Endothelial cell of umbilical vein (primary cell): ENCODE data around the gene CACNA1S. TPM values are rescaled to one million over a fixed set of nuclear protein-coding genes. Genes with fewer than 3 reads are reported as not detected.

Experiments
- BruUV-seq: library from RNA; stranded (reverse); fragments of 400-500 nt; replicated peaks from 2 replicates; lab custom pipeline; 2021; lab: Mats Ljungman, UMichigan
- CTCF ChIA-PET: fragments of 300-600, 350-600 bp; sonication (Branson Sonifier 250); formaldehyde crosslinking; loops from one replicate; lab custom pipeline; 2021; ENCODE audit warnings: antibody characterized with exemption, inconsistent platforms; lab: Charles Lee
- POLR2A ChIA-PET: fragments of 300-600, 350-600 bp; sonication (Branson Sonifier 250); formaldehyde crosslinking; loops from one replicate; lab custom pipeline; 2021; ENCODE audit warnings: antibody characterized with exemption, inconsistent platforms; lab: Charles Lee
- DNase-seq: peaks from one replicate; pipeline ENCODE4 v3.0.0-alpha.2; 2011; ENCODE audit warnings: low read depth, low spot score
- FAIRE-seq: peaks from 2 replicates; lab custom pipeline; 2011; peaks lifted over from hg19 to GRCh38; lab: Jason Lieb, UNC
- H2AFZ ChIP-seq: 2 replicates; pipeline ENCODE4 v1.6.0; 2012; ENCODE audit warnings: low read depth, low read length, control low read depth, inconsistent platforms
- H3K27ac ChIP-seq: 2 replicates; pipeline ENCODE4 v1.5.1; 2011; ENCODE audit warnings: low read depth, mild to moderate bottlenecking, control low read depth, low read length, moderate library complexity; ENCODE audit not compliant: insufficient read depth
- H3K27me3 ChIP-seq, 2 experiments: 2 replicates each; pipeline versions ENCODE4 v1.6.0 to v1.6.1; 2011; ENCODE audit warnings: low read length in 2 of 2, mixed read lengths in 1 of 2; ENCODE audit not compliant: control insufficient read depth in 2 of 2, insufficient read depth in 2 of 2
- H3K36me3 ChIP-seq, 2 experiments: 2 replicates in 1 of 2; 3 replicates in 1 of 2; pipeline ENCODE4 v1.5.1; 2011; ENCODE audit warnings: low read length in 2 of 2, mild to moderate bottlenecking in 1 of 2, moderate library complexity in 1 of 2; ENCODE audit not compliant: control insufficient read depth in 2 of 2, insufficient read depth in 2 of 2; ENCODE audit errors: extremely low read depth in 1 of 2
- H3K4me1 ChIP-seq: 3 replicates; pipeline ENCODE4 v1.5.1; 2011; ENCODE audit warnings: mild to moderate bottlenecking, low read length; ENCODE audit not compliant: control insufficient read depth, insufficient read depth; ENCODE audit errors: extremely low read depth
- H3K4me2 ChIP-seq: 2 replicates; pipeline ENCODE4 v1.6.1; 2011; ENCODE audit warnings: low read length, control low read depth, mixed read lengths; ENCODE audit not compliant: insufficient read depth
- H3K4me3 ChIP-seq, 3 experiments: fragments of 200-600 bp in 1 of 3; sonication (generic), shearing (Covaris generic) in 1 of 3; replicated peaks in 1 of 3; 2 replicates each; pipeline ENCODE4 v1.5.1; 2011 to 2016; ENCODE audit warnings: control low read depth in 3 of 3, low read length in 3 of 3, mild to moderate bottlenecking in 2 of 3, inconsistent platforms in 1 of 3, low read depth in 1 of 3, moderate library complexity in 1 of 3; ENCODE audit not compliant: insufficient read depth in 1 of 3
- H3K79me2 ChIP-seq: 2 replicates; pipeline ENCODE4 v1.6.0; 2012; ENCODE audit warnings: low read length, inconsistent platforms; ENCODE audit not compliant: control insufficient read depth, insufficient read depth
- H3K9ac ChIP-seq: replicated peaks from 2 replicates; pipeline ENCODE3; 2011; ENCODE audit warnings: low read length, control low read depth; ENCODE audit not compliant: insufficient read depth; ENCODE audit errors: extremely low read depth
- H3K9me1 ChIP-seq: replicated peaks from 3 replicates; pipeline ENCODE4 v1.6.0; 2011; ENCODE audit warnings: mild to moderate bottlenecking, low read length; ENCODE audit not compliant: control insufficient read depth, insufficient read depth; ENCODE audit errors: extremely low read depth
- H3K9me3 ChIP-seq: replicated peaks from 2 replicates; pipeline ENCODE4 v1.5.1; 2012; ENCODE audit warnings: low read length, inconsistent platforms; ENCODE audit not compliant: control insufficient read depth, insufficient read depth
- H4K20me1 ChIP-seq: replicated peaks from 2 replicates; pipeline ENCODE3; 2011; ENCODE audit warnings: mild to moderate bottlenecking, low read length; ENCODE audit not compliant: control insufficient read depth, insufficient read depth; ENCODE audit errors: extremely low read depth
- EZH2 ChIP-seq: IDR thresholded peaks from 2 replicates; pipeline ENCODE4 v1.6.1; 2012; ENCODE audit warnings: borderline replicate concordance, low read depth, mild to moderate bottlenecking, moderate library complexity, low read length, inconsistent platforms; ENCODE audit not compliant: severe bottlenecking
- FOS ChIP-seq: IDR thresholded peaks from 2 replicates; pipeline ENCODE4 v1.6.1; 2011; ENCODE audit warnings: mild to moderate bottlenecking, low read length, moderate library complexity, borderline replicate concordance; ENCODE audit not compliant: insufficient read depth
- GATA2 ChIP-seq: IDR thresholded peaks from 2 replicates; pipeline ENCODE4 v1.7.0; 2011; ENCODE audit warnings: low read depth, mild to moderate bottlenecking, moderate library complexity, mixed read lengths, low read length; ENCODE audit not compliant: insufficient read length, insufficient read depth
- JUN ChIP-seq: IDR thresholded peaks from 2 replicates; pipeline ENCODE4 v1.6.1; 2011; ENCODE audit warnings: borderline replicate concordance, low read depth; ENCODE audit not compliant: insufficient read length, insufficient read depth
- MYC ChIP-seq: IDR thresholded peaks from one replicate; pipeline ENCODE4 v1.6.1; 2011; ENCODE audit warnings: mild to moderate bottlenecking, low read depth, low read length
- POLR2A ChIP-seq: IDR thresholded peaks from 2 replicates; pipeline ENCODE4 v1.6.1; 2012; ENCODE audit warnings: low read depth, mild to moderate bottlenecking, control low read depth, low read length
- POLR2AphosphoS5 ChIP-seq: IDR thresholded peaks from 2 replicates; pipeline ENCODE4 v1.6.1; 2012; ENCODE audit warnings: low read depth, mild to moderate bottlenecking, control low read depth, low read length, moderate library complexity; ENCODE audit not compliant: insufficient read depth
- dilution Hi-C: fragments of 300-500 bp; cut with MboI; formaldehyde crosslinking; loops from one replicate; pipeline ENCODE4 v1.15.0; 2019; ENCODE audit warnings: low sequenced_read_pairs; ENCODE audit not compliant: extremely low pct_ligation_motif_present
- intact Hi-C: fragments of 100-400 bp; cut with micrococcal nuclease; formaldehyde crosslinking; loops from one replicate; pipeline ENCODE4 v1.10.0; 2022
- polyA plus RNA-seq, 4 experiments: library from polyadenylated mRNA; depleted of rRNA in 3 of 4; stranded (reverse) in 3 of 4; unstranded in 1 of 4; fragments of >200 nt; gene quantifications; 2 replicates each; pipeline versions ENCODE4 v1.2.1 to v1.2.3, GENCODE V29; 2011 to 2012; ENCODE audit warnings: missing spikeins in 1 of 4
- total RNA-seq: library from RNA; stranded (reverse); gene quantifications from 2 replicates; pipeline ENCODE4 v1.2.3, GENCODE V29; 2021
- TF ChIP-seq, protein P1 (sequence below): IDR thresholded peaks from 2 replicates; pipeline ENCODE4 v1.6.1; 2011; ENCODE audit not compliant: insufficient read depth, insufficient read length
- TF ChIP-seq, protein P2 (sequence below), 2 donors: IDR thresholded peaks; 1 replicate in 1 of 2; 2 replicates in 1 of 2; pipeline ENCODE4 v1.5.1; 2011; ENCODE audit warnings: low read length in 2 of 2, mild to moderate bottlenecking in 2 of 2, moderate library complexity in 2 of 2, control low read depth in 1 of 2, inconsistent platforms in 1 of 2, low read depth in 1 of 2; ENCODE audit not compliant: insufficient read depth in 1 of 2; ENCODE audit errors: extremely low read depth in 1 of 2

The CACNA1S gene
- total and polyA plus RNA-seq, 2 donors (not counting 3 experiments of a cell fraction or from before 2014, with no cell fraction given) = not detected

- H3K27ac ChIP-seq = no peak overlapping the region
- no TSS peak for BruUV-seq
- intact Hi-C loops (no loop called here), dilution Hi-C loops (no loop called here)
- peaks cover 10 to 18% of the 10 kb centered on the region in 2 experiments for H3K27me3 ChIP-seq
- no peaks in the 10 kb centered on the region for H3K79me2 ChIP-seq
- FAIRE-seq (no peak), DNase-seq (no peak)
- TF ChIP-seq, protein P1, sequence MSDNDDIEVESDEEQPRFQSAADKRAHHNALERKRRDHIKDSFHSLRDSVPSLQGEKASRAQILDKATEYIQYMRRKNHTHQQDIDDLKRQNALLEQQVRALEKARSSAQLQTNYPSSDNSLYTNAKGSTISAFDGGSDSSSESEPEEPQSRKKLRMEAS = no peak
- TF ChIP-seq MYC (no peak), EZH2 (no peak), FOS (no peak), POLR2A (no peak), JUN (no peak), POLR2AphosphoS5 (no peak), GATA2 (no peak)
- TF ChIP-seq, protein P2, sequence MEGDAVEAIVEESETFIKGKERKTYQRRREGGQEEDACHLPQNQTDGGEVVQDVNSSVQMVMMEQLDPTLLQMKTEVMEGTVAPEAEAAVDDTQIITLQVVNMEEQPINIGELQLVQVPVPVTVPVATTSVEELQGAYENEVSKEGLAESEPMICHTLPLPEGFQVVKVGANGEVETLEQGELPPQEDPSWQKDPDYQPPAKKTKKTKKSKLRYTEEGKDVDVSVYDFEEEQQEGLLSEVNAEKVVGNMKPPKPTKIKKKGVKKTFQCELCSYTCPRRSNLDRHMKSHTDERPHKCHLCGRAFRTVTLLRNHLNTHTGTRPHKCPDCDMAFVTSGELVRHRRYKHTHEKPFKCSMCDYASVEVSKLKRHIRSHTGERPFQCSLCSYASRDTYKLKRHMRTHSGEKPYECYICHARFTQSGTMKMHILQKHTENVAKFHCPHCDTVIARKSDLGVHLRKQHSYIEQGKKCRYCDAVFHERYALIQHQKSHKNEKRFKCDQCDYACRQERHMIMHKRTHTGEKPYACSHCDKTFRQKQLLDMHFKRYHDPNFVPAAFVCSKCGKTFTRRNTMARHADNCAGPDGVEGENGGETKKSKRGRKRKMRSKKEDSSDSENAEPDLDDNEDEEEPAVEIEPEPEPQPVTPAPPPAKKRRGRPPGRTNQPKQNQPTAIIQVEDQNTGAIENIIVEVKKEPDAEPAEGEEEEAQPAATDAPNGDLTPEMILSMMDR (IDR thresholded peaks at IDR 0.05; ENCODE audit: extremely low read depth in 1 of 2, insufficient read depth in 1 of 2, low read depth in 1 of 2, low read length in 2 of 2) = no peak
- H3K4me1 ChIP-seq = no peaks in the 10 kb centered on the region
- H4K20me1 ChIP-seq = no peaks in the 10 kb centered on the region
- CTCF ChIA-PET = interaction anchor here (0.8 to 2.9 kb wide), 2 partner anchors 11 to 98 kb away, joined by 3 to 13 read pairs; no protein-coding TSS in a partner anchor
- POLR2A ChIA-PET = no interaction called here
- no peak overlapping the region for H3K4me3 ChIP-seq
- no peak overlapping the region for H3K4me2 ChIP-seq
- no peaks in the 10 kb centered on the region for H3K9me1 ChIP-seq
- no peak overlapping the region for H3K9ac ChIP-seq
- H2AFZ ChIP-seq = no peak overlapping the region
- H3K9me3 ChIP-seq = no peaks in the 10 kb centered on the region
- H3K36me3 ChIP-seq = no peaks in the 10 kb centered on the region
These were observed 42.6 kb downstream of the CACNA1S start for GRCh38 chr1:201069636-201070035.
